Upper lobe of left lung (tissue), 6 donors: ENCODE measurements around the gene SEMA4D. TPM values are rescaled to one million over a fixed set of nuclear protein-coding genes. Genes with fewer than 3 reads are reported as not detected.

Experiments
- ATAC-seq, 2 donors: fragments of 200-7000 bp; cut with Tn5 transposase; one replicate each; pipeline ENCODE4 v1.9.1; 2022; ENCODE audit warnings: mild to moderate bottlenecking in 2 of 2, moderate library complexity in 2 of 2; ENCODE audit not compliant: low FRiP score in 2 of 2
- DNase-seq, 2 donors: peaks; one replicate each; pipeline ENCODE4 v3.0.0-alpha.2; 2019 to 2020
- H3K27ac ChIP-seq, 4 donors: fragments of 200-600 bp; sonication (generic); one replicate each; pipeline ENCODE4 v1.5.1; 2016 to 2019
- H3K27me3 ChIP-seq, 4 donors: fragments of 200-600 bp; sonication (generic); one replicate each; pipeline ENCODE4 v1.5.1; 2017 to 2019
- H3K36me3 ChIP-seq, 4 donors: fragments of 200-600 bp; sonication (generic); one replicate each; pipeline ENCODE4 v1.5.1; 2016 to 2019
- H3K4me1 ChIP-seq, 4 donors: fragments of 200-600 bp; sonication (generic); one replicate each; pipeline ENCODE4 v1.5.1; 2018 to 2019
- H3K4me3 ChIP-seq, 4 donors: fragments of 200-600 bp; sonication (generic); one replicate each; pipeline ENCODE4 v1.5.1; 2017 to 2019; ENCODE audit warnings: mild to moderate bottlenecking in 2 of 4, moderate library complexity in 1 of 4
- H3K9me3 ChIP-seq, 4 donors: fragments of 200-600 bp; sonication (generic); one replicate each; pipeline ENCODE4 v1.5.1; 2018 to 2019
- EP300 ChIP-seq, 4 donors: sonication (generic); formaldehyde crosslinking; IDR thresholded peaks; one replicate each; pipeline ENCODE4 v1.5.1; 2017; ENCODE audit warnings: antibody characterized with exemption in 4 of 4, control low read depth in 2 of 4
- POLR2A ChIP-seq, 4 donors: fragments of 450-650 bp; IDR thresholded peaks; one replicate each; pipeline ENCODE4 v1.5.1; 2016 to 2017; ENCODE audit warnings: antibody characterized with exemption in 4 of 4, mild to moderate bottlenecking in 2 of 4
- POLR2AphosphoS5 ChIP-seq, 2 donors: sonication (generic); formaldehyde crosslinking; IDR thresholded peaks; one replicate each; pipeline ENCODE4 v1.5.1; 2017; ENCODE audit warnings: antibody characterized with exemption in 2 of 2
- WGBS, 2 donors: methylation state at CpG; one replicate each; pipeline ENCODE4 v1.1.5; 2017 to 2018; 5-methylcytosine and 5-hydroxymethylcytosine counted together
- total RNA-seq, 6 donors: library from RNA; depleted of rRNA in 4 of 6; stranded (reverse); fragments of >200 nt in 4 of 6; gene quantifications; one replicate each; pipeline versions ENCODE4 v1.1.0 to v1.2.1, GENCODE V29; 2016 to 2021
- TF ChIP-seq, protein P1 (sequence below), 6 experiments: fragments of 450-650 bp in 4 of 6; fragments of 200-600 bp in 2 of 6; sonication (generic) in 2 of 6; IDR thresholded peaks; one replicate each; pipeline ENCODE4 v1.5.1; 2016 to 2019; ENCODE audit warnings: antibody characterized with exemption in 6 of 6
- donor health status: DM: no; HTN: no; CAD: no; lungs with moderate emphysema.
- donor health status: DM: no; HTN: yes; CAD: no; lungs with severe emphysema.

Gene SEMA4D
- total RNA-seq, 6 donors from 2014 or later, result 24.6 to 61.3 (median 41.8) TPM

GRCh38 chr9:89342213-89342612, 155.7 kb downstream of the SEMA4D start:
- TF ChIP-seq, protein P1, sequence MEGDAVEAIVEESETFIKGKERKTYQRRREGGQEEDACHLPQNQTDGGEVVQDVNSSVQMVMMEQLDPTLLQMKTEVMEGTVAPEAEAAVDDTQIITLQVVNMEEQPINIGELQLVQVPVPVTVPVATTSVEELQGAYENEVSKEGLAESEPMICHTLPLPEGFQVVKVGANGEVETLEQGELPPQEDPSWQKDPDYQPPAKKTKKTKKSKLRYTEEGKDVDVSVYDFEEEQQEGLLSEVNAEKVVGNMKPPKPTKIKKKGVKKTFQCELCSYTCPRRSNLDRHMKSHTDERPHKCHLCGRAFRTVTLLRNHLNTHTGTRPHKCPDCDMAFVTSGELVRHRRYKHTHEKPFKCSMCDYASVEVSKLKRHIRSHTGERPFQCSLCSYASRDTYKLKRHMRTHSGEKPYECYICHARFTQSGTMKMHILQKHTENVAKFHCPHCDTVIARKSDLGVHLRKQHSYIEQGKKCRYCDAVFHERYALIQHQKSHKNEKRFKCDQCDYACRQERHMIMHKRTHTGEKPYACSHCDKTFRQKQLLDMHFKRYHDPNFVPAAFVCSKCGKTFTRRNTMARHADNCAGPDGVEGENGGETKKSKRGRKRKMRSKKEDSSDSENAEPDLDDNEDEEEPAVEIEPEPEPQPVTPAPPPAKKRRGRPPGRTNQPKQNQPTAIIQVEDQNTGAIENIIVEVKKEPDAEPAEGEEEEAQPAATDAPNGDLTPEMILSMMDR (IDR thresholded peaks at IDR 0.05), result no peak
- TF ChIP-seq EP300 (IDR thresholded peaks at IDR 0.05) (no peak), POLR2A (IDR thresholded peaks at IDR 0.05) (no peak), POLR2AphosphoS5 (IDR thresholded peaks at IDR 0.05) (no peak)
- WGBS, 2 donors, result 95 to 96% methylated on average over 6 of the region's 6 CpGs

DNA sequence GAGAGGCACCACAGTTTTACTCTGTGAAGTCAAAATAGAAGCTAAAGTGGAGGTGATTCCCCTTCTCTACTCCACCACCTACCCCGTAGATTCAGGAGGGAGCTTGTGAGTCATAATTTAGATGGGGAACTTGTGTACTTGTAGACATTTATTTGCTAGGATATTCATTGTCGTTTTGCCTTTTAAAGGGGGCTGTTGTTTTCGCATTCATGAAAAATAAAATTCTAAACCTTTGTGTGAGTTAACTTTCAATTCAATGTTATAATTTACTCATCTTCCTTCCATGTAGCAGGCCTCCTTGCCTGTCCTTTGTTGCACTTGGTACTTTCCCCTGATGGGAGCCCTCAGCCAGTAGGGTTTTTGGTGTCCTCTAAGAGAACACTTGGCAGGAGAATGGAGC, 157.6 kb downstream of the SEMA4D start:
- 76 to 80% methylated on average over 3 of the region's 3 CpGs for WGBS, 2 donors
- H3K4me1 ChIP-seq, result no peaks in the 10 kb centered on the region
- no peak for ATAC-seq
- H3K27me3 ChIP-seq, result no peaks in the 10 kb centered on the region
- no peak for TF ChIP-seq EP300 (IDR thresholded peaks at IDR 0.05)
- TF ChIP-seq POLR2AphosphoS5 (IDR thresholded peaks at IDR 0.05), result no peak
- no peak for TF ChIP-seq POLR2A (IDR thresholded peaks at IDR 0.05)
- TF ChIP-seq, protein P1 (IDR thresholded peaks at IDR 0.05), result no peak
- no peak overlapping the region for H3K27ac ChIP-seq
- peaks cover 18 to 99% (median 59%) of the 10 kb centered on the region in 4 donors for H3K36me3 ChIP-seq
- no peaks in the 10 kb centered on the region for H3K9me3 ChIP-seq
- DNase-seq, result no peak
- H3K4me3 ChIP-seq, result no peak overlapping the region

More at GRCh38 chr9:89342213-89342612, 155.7 kb downstream of the SEMA4D start:
- Histone ChIP-seq H3K9me3 (no peaks in the 10 kb centered on the region), H3K27me3 (no peaks in the 10 kb centered on the region), H3K4me1 (no peaks in the 10 kb centered on the region), H3K36me3 (peaks cover 18 to 99% (median 68%) of the 10 kb centered on the region in 4 donors), H3K27ac (no peak overlapping the region), H3K4me3 (no peak overlapping the region)
- DNase-seq (no peak), ATAC-seq (no peak)

DNA sequence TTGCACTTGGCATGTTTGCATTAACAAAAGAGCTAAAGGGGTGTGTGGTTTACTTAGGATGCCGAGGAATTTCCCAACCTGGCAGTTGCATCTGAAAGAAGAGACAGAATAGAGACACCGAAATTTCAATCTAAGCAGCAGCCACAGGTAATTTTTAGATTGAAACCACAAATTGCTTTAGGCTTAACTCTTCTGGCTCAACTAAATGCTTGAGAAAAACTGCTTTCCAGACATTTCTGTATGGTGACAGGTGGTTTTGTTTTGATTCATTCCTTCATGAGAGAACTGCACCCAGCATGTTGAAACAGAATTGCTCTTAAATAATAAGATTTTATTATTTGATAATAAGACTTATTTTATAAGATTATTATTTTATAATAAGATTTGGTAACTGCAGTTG, 158.1 kb downstream of the SEMA4D start:
- Histone ChIP-seq H3K4me3 (no peak overlapping the region), H3K4me1 (no peaks in the 10 kb centered on the region), H3K36me3 (peaks cover 20 to 99% (median 59%) of the 10 kb centered on the region in 4 donors), H3K27me3 (no peaks in the 10 kb centered on the region), H3K27ac (no peak overlapping the region), H3K9me3 (no peaks in the 10 kb centered on the region)
- no peak for ATAC-seq
- TF ChIP-seq POLR2AphosphoS5 (IDR thresholded peaks at IDR 0.05), result no peak
- TF ChIP-seq EP300 (IDR thresholded peaks at IDR 0.05), result no peak
- TF ChIP-seq, protein P1 (IDR thresholded peaks at IDR 0.05), result no peak
- TF ChIP-seq POLR2A (IDR thresholded peaks at IDR 0.05), result no peak
- WGBS, 2 donors, result 51 to 67% methylated on average over 2 of the region's 2 CpGs
- DNase-seq, result no peak

DNA sequence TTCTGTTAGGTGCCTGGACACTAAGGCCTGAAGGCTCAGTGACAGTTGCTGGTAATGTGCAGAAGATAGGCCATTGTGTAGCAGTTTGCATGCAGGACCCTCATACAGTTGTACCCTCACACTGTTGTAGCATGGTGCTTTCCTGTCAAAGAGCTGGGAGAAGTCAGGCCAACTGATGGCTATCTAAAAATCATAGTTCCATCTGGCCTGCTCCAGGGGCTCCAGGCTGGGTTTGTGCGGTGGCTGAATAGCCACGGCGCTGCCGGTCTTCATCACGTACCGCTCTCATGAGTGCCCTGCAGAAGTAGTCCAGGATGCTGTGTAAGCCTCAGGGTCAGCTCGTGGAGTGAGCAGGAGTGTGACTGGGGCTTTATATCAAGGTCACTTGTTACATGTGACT, 167.4 kb downstream of the SEMA4D start:
- 98% methylated on average over 7 of the region's 7 CpGs for WGBS, 2 donors
- no peak for ATAC-seq
- Histone ChIP-seq H3K27me3 (no peaks in the 10 kb centered on the region), H3K4me1 (no peaks in the 10 kb centered on the region), H3K9me3 (no peaks in the 10 kb centered on the region), H3K36me3 (peaks cover 31 to 100% (median 70%) of the 10 kb centered on the region in 4 donors), H3K4me3 (no peak overlapping the region), H3K27ac (no peak overlapping the region)
- DNase-seq, result no peak
- TF ChIP-seq, protein P1 (IDR thresholded peaks at IDR 0.05), result no peak
- TF ChIP-seq EP300 (IDR thresholded peaks at IDR 0.05) (no peak), POLR2AphosphoS5 (IDR thresholded peaks at IDR 0.05) (no peak), POLR2A (IDR thresholded peaks at IDR 0.05) (no peak)

- ATAC-seq, result no peak
- H3K4me3 ChIP-seq, result no peak overlapping the region
- TF ChIP-seq EP300 (IDR thresholded peaks at IDR 0.05) (no peak), POLR2AphosphoS5 (IDR thresholded peaks at IDR 0.05) (no peak), POLR2A (IDR thresholded peaks at IDR 0.05) (no peak)
- TF ChIP-seq, protein P1 (IDR thresholded peaks at IDR 0.05), result no peak
- H3K27me3 ChIP-seq, result no peaks in the 10 kb centered on the region
- no peak overlapping the region for H3K27ac ChIP-seq
- no peak for DNase-seq
- H3K36me3 ChIP-seq, result peaks cover 30 to 95% (median 65%) of the 10 kb centered on the region in 4 donors
- H3K4me1 ChIP-seq, result no peaks in the 10 kb centered on the region
- no peaks in the 10 kb centered on the region for H3K9me3 ChIP-seq
Observed at GRCh38 chr9:89329917-89330316, 168.0 kb downstream of the SEMA4D start.
